ENCODE measurements around the gene KLHDC7B.
"Not testable (repeated sequence)": the region's sequence is repeated elsewhere in the genome, so short reads cannot be mapped to it uniquely, and the experiment has no call there.

The KLHDC7B gene

GRCh38 chr22:50529897-50530579, 15.7 kb upstream of the KLHDC7B start, which contains the start of gene TYMP:
Gene TYMP, minus strand, starts transcription at chr22:50530012. Its CDS starts 303 bp downstream, at chr22:50529709.
- DNase-seq (ENCODE audit: low read depth), result peak; percentile 48

- no peak for DNase-seq (ENCODE audit: low read depth)
Measured at GRCh38 chr22:50530580-50530876, 15.2 kb upstream of the KLHDC7B start.

- DNase-seq (ENCODE audit: low read depth), result peak; percentile 61
Measured at GRCh38 chr22:50530877-50531545, 14.7 kb upstream of the KLHDC7B start.

- no peak for DNase-seq (ENCODE audit: low read depth)
Measured at GRCh38 chr22:50531546-50531961, 14.1 kb upstream of the KLHDC7B start.

GRCh38 chr22:50531962-50532674, 13.6 kb upstream of the KLHDC7B start:
- no peak for DNase-seq (ENCODE audit: low read depth)

- DNase-seq (ENCODE audit: low read depth), result no peak
Measured at GRCh38 chr22:50532824-50533796, 12.6 kb upstream of the KLHDC7B start.

- DNase-seq (ENCODE audit: low read depth), result not testable (repeated sequence)
Measured at GRCh38 chr22:50533856-50534711, 11.6 kb upstream of the KLHDC7B start.

- no peak for DNase-seq (ENCODE audit: low read depth)
Measured at GRCh38 chr22:50535113-50535512, 10.6 kb upstream of the KLHDC7B start.

- DNase-seq (ENCODE audit: low read depth), result no peak
Measured at GRCh38 chr22:50536226-50536625, 9.5 kb upstream of the KLHDC7B start.

- no peak for DNase-seq (ENCODE audit: low read depth)
Measured at GRCh38 chr22:50537765-50538164, 7.9 kb upstream of the KLHDC7B start.

- no peak for DNase-seq (ENCODE audit: low read depth)
Measured at GRCh38 chr22:50540381-50540780, 5.3 kb upstream of the KLHDC7B start.

- peak; percentile 93 for DNase-seq (ENCODE audit: low read depth)
Measured at GRCh38 chr22:50541667-50542026, 4.1 kb upstream of the KLHDC7B start.

- DNase-seq (ENCODE audit: low read depth), result no peak
Measured at GRCh38 chr22:50542416-50542927, 3.2 kb upstream of the KLHDC7B start.

- no peak for DNase-seq (ENCODE audit: low read depth)
Measured at GRCh38 chr22:50544078-50544745, 1.5 kb upstream of the KLHDC7B start.

- DNase-seq (ENCODE audit: low read depth), result no peak
Measured at GRCh38 chr22:50544746-50545253, 899 bp upstream of the KLHDC7B start.

GRCh38 chr22:50546326-50547262, 895 bp downstream of the KLHDC7B start:
- DNase-seq (ENCODE audit: low read depth), result no peak

- no peak for DNase-seq (ENCODE audit: low read depth)
Measured at GRCh38 chr22:50547263-50547985, 1.7 kb downstream of the KLHDC7B start.
